Pancreas (tissue), 10 donors: ENCODE results near the gene IFT43. TPM values are rescaled to one million over a fixed set of nuclear protein-coding genes. Genes with fewer than 3 reads are reported as not detected.
A peak's percentile ranks its signal among the peaks of the same experiment; 100 is the strongest.

Experiments
- ATAC-seq, 4 donors: fragments of 200-7000 bp; cut with Tn5 transposase; one replicate each; pipeline versions ENCODE4 v1.8.0 to v1.9.1; 2020; ENCODE audit warnings: mild to moderate bottlenecking in 4 of 4, moderate library complexity in 4 of 4
- DNase-seq, 6 donors: peaks; one replicate each; pipeline ENCODE4 v3.0.0-alpha.2; 2020
- FAIRE-seq: peaks from 2 replicates; lab custom pipeline; 2012; peaks lifted over from hg19 to GRCh38; lab: Jason Lieb, UNC
- H3K27ac ChIP-seq, 4 donors: fragments of 200-600 bp; sonication (generic); 1 replicate in 3 of 4; 2 replicates in 1 of 4; pipeline versions ENCODE4 v1.5.0 to v1.8.0; 2020
- H3K27me3 ChIP-seq, 4 donors: fragments of 200-600 bp; one replicate each; pipeline ENCODE4 v1.8.0; 2021
- H3K36me3 ChIP-seq, 3 donors: fragments of 200-600 bp; sonication (generic) in 1 of 3; one replicate each; pipeline versions ENCODE4 v1.5.0 to v1.8.0; 2020 to 2021
- H3K4me1 ChIP-seq, 3 donors: fragments of 200-600 bp; one replicate each; pipeline ENCODE4 v1.8.0; 2021
- H3K4me3 ChIP-seq, 4 donors: fragments of 200-600 bp; sonication (generic) in 2 of 4; one replicate each; pipeline versions ENCODE4 v1.5.0 to v1.8.0; 2020 to 2021
- H3K9me3 ChIP-seq, 4 donors: fragments of 200-600 bp; one replicate each; pipeline ENCODE4 v1.8.0; 2021
- WGBS, 2 donors: extraction: QIAGEN DNeasy Blood & Tissue Kit; methylation state at CpG; one replicate each; pipeline ENCODE4 v1.1.7; 2013; 5-methylcytosine and 5-hydroxymethylcytosine counted together
- intact Hi-C, 3 donors: fragments of 100-400 bp; cut with DNase I; formaldehyde crosslinking; loops; one replicate each; pipeline versions ENCODE4 v1.11.1 to v1.14.2; 2022
- polyA plus RNA-seq, 2 donors: library from polyadenylated mRNA; stranded (reverse); fragments of 200-250 nt; gene quantifications; one replicate each; pipeline ENCODE4 v1.2.3, GENCODE V29; 2013
- total RNA-seq, 6 donors: library from RNA; stranded (reverse); fragmentation: NEBNext Ultra II Directional in 4 of 6; extraction: Animal tissue kit (Norgen Biotek cat#: 25700) in 4 of 6; gene quantifications; one replicate each; pipeline versions ENCODE4 v1.2.1 to v1.2.4, GENCODE V29; 2021 to 2023
- TF ChIP-seq, protein P1 (sequence below), 4 donors: fragments of 200-600 bp; sonication (generic) in 3 of 4; IDR thresholded peaks; one replicate each; pipeline versions ENCODE4 v1.5.0 to v1.8.0; 2021; ENCODE audit warnings: antibody characterized with exemption in 4 of 4
- donor health status: healthy with polysubstance abuse.
- donor health status: DM: no; HTN: no; CAD: no; lungs with moderate emphysema.
- donor health status: DM: no; HTN: no; CAD: no.
- donor health status: control.
- donor health status: control.
- donor health status: Bipolar disorder and iron deficiency.
- donor health status: DM: yes; HTN: yes; CAD: no.
- donor health status: DM: no; HTN: no; CAD: no.
- donor health status: DM: no; HTN: no; CAD: no.
- donor health status: DM: yes; HTN: yes; CAD: no.

The IFT43 gene
- total and polyA plus RNA-seq, 8 donors: 11.4 to 46.3 (median 16.5) TPM

DNA sequence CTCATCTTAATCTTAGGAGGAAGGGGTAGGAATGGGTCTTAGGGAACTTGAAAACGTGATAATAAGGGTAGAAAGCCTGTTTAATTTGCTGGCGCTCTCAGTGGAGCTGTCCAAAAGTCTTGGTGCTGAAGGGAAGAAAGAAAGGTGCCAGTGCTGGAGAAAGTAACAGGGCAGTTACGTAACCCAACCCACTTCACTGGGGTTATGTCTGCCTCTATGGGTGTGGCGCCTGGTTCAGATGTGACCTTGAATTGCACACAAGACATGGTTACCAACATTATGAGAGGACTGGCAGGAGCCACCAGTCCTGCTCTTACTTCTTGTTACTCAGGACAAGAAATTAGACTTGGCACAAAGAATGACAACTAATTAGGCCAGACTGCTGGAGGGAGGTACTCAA, 147.5 kb downstream of the IFT43 start:
- WGBS, 2 donors: 12 to 18% methylated on average over 4 of the region's 4 CpGs
- FAIRE-seq: no peak
- Histone ChIP-seq H3K4me1 (no peaks in the 10 kb centered on the region), H3K27ac (no peak overlapping the region), H3K4me3 (no peak overlapping the region), H3K9me3 (no peaks in the 10 kb centered on the region), H3K36me3 (no peaks in the 10 kb centered on the region), H3K27me3 (peaks cover 0 to 9% (median 0%) of the 10 kb centered on the region in 4 donors)
- intact Hi-C loops: no loop called here
- ATAC-seq: peak in 1 of 4 donors; percentile 65
- TF ChIP-seq, protein P1, sequence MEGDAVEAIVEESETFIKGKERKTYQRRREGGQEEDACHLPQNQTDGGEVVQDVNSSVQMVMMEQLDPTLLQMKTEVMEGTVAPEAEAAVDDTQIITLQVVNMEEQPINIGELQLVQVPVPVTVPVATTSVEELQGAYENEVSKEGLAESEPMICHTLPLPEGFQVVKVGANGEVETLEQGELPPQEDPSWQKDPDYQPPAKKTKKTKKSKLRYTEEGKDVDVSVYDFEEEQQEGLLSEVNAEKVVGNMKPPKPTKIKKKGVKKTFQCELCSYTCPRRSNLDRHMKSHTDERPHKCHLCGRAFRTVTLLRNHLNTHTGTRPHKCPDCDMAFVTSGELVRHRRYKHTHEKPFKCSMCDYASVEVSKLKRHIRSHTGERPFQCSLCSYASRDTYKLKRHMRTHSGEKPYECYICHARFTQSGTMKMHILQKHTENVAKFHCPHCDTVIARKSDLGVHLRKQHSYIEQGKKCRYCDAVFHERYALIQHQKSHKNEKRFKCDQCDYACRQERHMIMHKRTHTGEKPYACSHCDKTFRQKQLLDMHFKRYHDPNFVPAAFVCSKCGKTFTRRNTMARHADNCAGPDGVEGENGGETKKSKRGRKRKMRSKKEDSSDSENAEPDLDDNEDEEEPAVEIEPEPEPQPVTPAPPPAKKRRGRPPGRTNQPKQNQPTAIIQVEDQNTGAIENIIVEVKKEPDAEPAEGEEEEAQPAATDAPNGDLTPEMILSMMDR (IDR thresholded peaks at IDR 0.05): no peak
- no peak for DNase-seq

Other genes with a start within 250 kb of the IFT43 start
- 10 to 100 TPM; 11.6 to 57.2 (median 42.2) TPM for gene TGFB3, start 3.8 kb upstream of the IFT43 start, total RNA-seq
- 10 to 100 TPM; 22.3 to 25.7 TPM for gene TGFB3, start 3.8 kb upstream of the IFT43 start, polyA plus RNA-seq
- gene GPATCH2L, start 166.2 kb downstream of the IFT43 start, total RNA-seq: 10 to 100 TPM; 13.8 to 29.7 (median 17.4) TPM
- 1 to 10 TPM; 3.0 to 6.0 TPM for gene GPATCH2L, start 166.2 kb downstream of the IFT43 start, polyA plus RNA-seq